Activated naive CD4-positive, alpha-beta T cell treated with Interleukin-2 at 50 U/mL for 16 hours (primary cell): ENCODE data around the gene COL23A1.
"Not testable (repeated sequence)": the region's sequence is repeated elsewhere in the genome, so short reads cannot be mapped to it uniquely, and the experiment has no call there.

Experiments
- DNase-seq: peaks from one replicate; pipeline ENCODE4 v3.0.0-alpha.2; 2020

Gene COL23A1

GRCh38 chr5:178248750-178249149, 341.4 kb downstream of the COL23A1 start:
- no peak for DNase-seq

- no peak for DNase-seq
These were observed 342.4 kb downstream of the COL23A1 start for GRCh38 chr5:178247481-178248456.

GRCh38 chr5:178246624-178247279, 343.4 kb downstream of the COL23A1 start:
- no peak for DNase-seq

GRCh38 chr5:178245389-178245788, 344.8 kb downstream of the COL23A1 start:
- DNase-seq, result no peak

- no peak for DNase-seq
These were observed 345.6 kb downstream of the COL23A1 start for GRCh38 chr5:178244576-178244975.

GRCh38 chr5:178242416-178242815, 347.8 kb downstream of the COL23A1 start:
- no peak for DNase-seq

- DNase-seq, result no peak
These were observed 348.4 kb downstream of the COL23A1 start for GRCh38 chr5:178241688-178242231.

- DNase-seq, result no peak
These were observed 348.9 kb downstream of the COL23A1 start for GRCh38 chr5:178241231-178241663.

- DNase-seq, result no peak
These were observed 349.4 kb downstream of the COL23A1 start for GRCh38 chr5:178240766-178241165.

GRCh38 chr5:178240341-178240741, 349.9 kb downstream of the COL23A1 start:
- no peak for DNase-seq

- not testable (repeated sequence) for DNase-seq
These were observed 350.4 kb downstream of the COL23A1 start for GRCh38 chr5:178239626-178240301.

GRCh38 chr5:178238711-178239592, 351.2 kb downstream of the COL23A1 start:
- no peak for DNase-seq

GRCh38 chr5:178238313-178238635, 351.9 kb downstream of the COL23A1 start:
- DNase-seq, result no peak

GRCh38 chr5:178237431-178238312, 352.5 kb downstream of the COL23A1 start:
- DNase-seq, result no peak

GRCh38 chr5:178236679-178237078, 353.5 kb downstream of the COL23A1 start:
- DNase-seq, result no peak

GRCh38 chr5:178236126-178236525, 354.1 kb downstream of the COL23A1 start:
- DNase-seq, result no peak

- DNase-seq, result no peak
These were observed 354.6 kb downstream of the COL23A1 start for GRCh38 chr5:178235588-178235974.

- DNase-seq, result peak; percentile 76
These were observed 355.2 kb downstream of the COL23A1 start for GRCh38 chr5:178234750-178235587.

- no peak for DNase-seq
These were observed 356.0 kb downstream of the COL23A1 start for GRCh38 chr5:178234121-178234749.
